ENCODE results near the gene CYSLTR1.

GRCh38 chrX:78283511-78283910 lies 43.9 kb downstream of the CYSLTR1 start:
- no peak for TF ChIP-seq CTCF (IDR thresholded peaks at IDR 0.05)
- no peak for TF ChIP-seq POLR2AphosphoS5 (IDR thresholded peaks at IDR 0.05)
- no peak for TF ChIP-seq POLR2A (IDR thresholded peaks at IDR 0.05)
